K562 (cell line): Measurements from ENCODE around the gene CHRNE. TPM values are rescaled to one million over a fixed set of nuclear protein-coding genes. Genes with fewer than 3 reads are reported as not detected.

Experiments used
- ATAC-seq: fragments of 200-7000 bp; cut with Tn5 transposase; 3 replicates; pipeline ENCODE4 v1.9.1; 2020; ENCODE audit warnings: moderate library complexity
- BruUV-seq: library from RNA; stranded (reverse); fragments of 400-500 nt; replicated peaks from 2 replicates; lab custom pipeline; 2021; lab: Mats Ljungman, UMichigan
- CTCF ChIA-PET: fragments of 300-600 bp; formaldehyde crosslinking; extraction: SDS; loops from one replicate; lab custom pipeline; 2021; ENCODE audit warnings: low intra/inter-chr PET ratio; lab: Yijun Ruan, JAX
- POLR2A ChIA-PET: fragments of 300-600, 350-650 bp; sonication (Branson Sonifier 250); formaldehyde crosslinking; extraction: SDS; loops from one replicate; lab custom pipeline; 2021; ENCODE audit warnings: antibody characterized with exemption, inconsistent platforms; lab: Yijun Ruan, JAX
- DNase-seq, 4 experiments: peaks; one replicate each; pipeline versions ENCODE4 v3.0.0 to v3.0.0-alpha.2; 2011 to 2018; ENCODE audit warnings: low spot score in 3 of 4, mixed read lengths in 3 of 4; ENCODE audit errors: extremely low read depth in 1 of 4
- FAIRE-seq: peaks from 2 replicates; lab custom pipeline; 2011; peaks lifted over from hg19 to GRCh38; lab: Jason Lieb, UNC
- H2AFZ ChIP-seq: 2 replicates; pipeline ENCODE4 v1.6.0; 2011; ENCODE audit warnings: low read depth, low read length, control low read depth, inconsistent platforms
- H3K27ac ChIP-seq: fragments of 200-600 bp; 3 replicates; pipeline ENCODE4 v1.8.0; 2011; ENCODE audit warnings: low read depth, mild to moderate bottlenecking, control low read depth, inconsistent platforms, low read length, moderate library complexity, mixed read lengths; ENCODE audit errors: extremely low read depth
- H3K27me3 ChIP-seq, 2 experiments: fragments of 300-600 bp in 1 of 2; 2 replicates in 1 of 2; 3 replicates in 1 of 2; pipeline versions ENCODE4 v1.6.0 to v1.8.0; 2011; ENCODE audit warnings: inconsistent platforms in 2 of 2, low read length in 2 of 2, mild to moderate bottlenecking in 1 of 2, mixed read lengths in 1 of 2, moderate library complexity in 1 of 2; ENCODE audit not compliant: control insufficient read depth in 2 of 2, insufficient read depth in 2 of 2
- H3K36me3 ChIP-seq: fragments of 300-600 bp; 3 replicates; pipeline ENCODE4 v1.8.0; 2011; ENCODE audit warnings: mild to moderate bottlenecking, low read length, inconsistent platforms; ENCODE audit not compliant: control insufficient read depth, insufficient read depth
- H3K4me1 ChIP-seq, 2 experiments: fragments of 200-600 bp in 1 of 2; replicated peaks in 1 of 2; 2 replicates in 1 of 2; 3 replicates in 1 of 2; pipeline versions ENCODE4 v1.5.1 to v1.8.0; 2011; ENCODE audit warnings: inconsistent platforms in 2 of 2, low read length in 2 of 2, mild to moderate bottlenecking in 1 of 2, mixed read lengths in 1 of 2, moderate library complexity in 1 of 2; ENCODE audit not compliant: control insufficient read depth in 2 of 2, insufficient read depth in 2 of 2
- H3K4me2 ChIP-seq: 2 replicates; pipeline ENCODE4 v1.6.1; 2011; ENCODE audit warnings: low read length, control low read depth, inconsistent platforms, mixed read lengths; ENCODE audit not compliant: insufficient read depth
- H3K4me3 ChIP-seq: fragments of 200-600 bp; sonication (generic), shearing (Covaris generic); 2 replicates; pipeline ENCODE4 v1.5.1; 2016; ENCODE audit warnings: control low read depth, inconsistent platforms
- H3K79me2 ChIP-seq: fragments of 200-600 bp; 3 replicates; pipeline ENCODE4 v1.8.0; 2011; ENCODE audit warnings: low read length, inconsistent platforms; ENCODE audit not compliant: control insufficient read depth, insufficient read depth
- H3K9ac ChIP-seq, 2 experiments: 2 replicates each; pipeline versions ENCODE4 v1.6.0 to v1.6.1; 2011; ENCODE audit warnings: low read depth in 2 of 2, low read length in 2 of 2, control low read depth in 1 of 2, inconsistent platforms in 1 of 2, mild to moderate bottlenecking in 1 of 2, mixed read lengths in 1 of 2; ENCODE audit not compliant: insufficient read depth in 1 of 2
- H3K9me1 ChIP-seq: one replicate; pipeline ENCODE4 v1.6.0; 2011; ENCODE audit warnings: inconsistent platforms, mild to moderate bottlenecking, low read length, moderate library complexity; ENCODE audit not compliant: control insufficient read depth, insufficient read depth
- H3K9me3 ChIP-seq: replicated peaks from 2 replicates; pipeline ENCODE4 v1.5.1; 2011; ENCODE audit warnings: low read depth, low read length, inconsistent platforms; ENCODE audit not compliant: control insufficient read depth, insufficient read depth
- H4K20me1 ChIP-seq: replicated peaks from 2 replicates; pipeline ENCODE4 v1.6.1; 2011; ENCODE audit warnings: low read length, inconsistent platforms, mixed read lengths; ENCODE audit not compliant: control insufficient read depth, insufficient read depth
- CEBPG ChIP-seq, 3 experiments: fragments of 200-800 bp in 1 of 3; sonication (Bioruptor generic) in 1 of 3; sonication (generic) in 1 of 3; formaldehyde crosslinking in 1 of 3; IDR thresholded peaks in 2 of 3; conservative IDR thresholded peaks in 1 of 3; 2 replicates each; pipeline versions ENCODE4 v1.6.1 to v1.8.0; 2016 to 2022; ENCODE audit warnings: missing compliant biosample characterization in 2 of 3, missing genetic modification characterization in 2 of 3, mild to moderate bottlenecking in 1 of 3, missing genetic modification reagents in 1 of 3
- FOS ChIP-seq: IDR thresholded peaks from 3 replicates; pipeline ENCODE4 v1.6.1; 2011; ENCODE audit not compliant: insufficient read length; ENCODE audit errors: extremely low read depth
- L3MBTL2 ChIP-seq: fragments of 450-650 bp; IDR thresholded peaks from 2 replicates; pipeline ENCODE4 v1.6.1; 2016; ENCODE audit warnings: mild to moderate bottlenecking, moderate library complexity
- NR4A1 ChIP-seq, 2 experiments: fragments of 250-450 bp in 1 of 2; fragments of 450-650 bp in 1 of 2; sonication (Bioruptor Pico) in 1 of 2; IDR thresholded peaks; 2 replicates each; pipeline versions ENCODE4 v1.4.0 to v1.6.1; 2016 to 2020; ENCODE audit warnings: mild to moderate bottlenecking in 2 of 2, missing compliant biosample characterization in 1 of 2, missing genetic modification characterization in 1 of 2, moderate library complexity in 1 of 2
- PHF21A ChIP-seq: fragments of 450-650 bp; IDR thresholded peaks from 2 replicates; pipeline ENCODE4 v1.6.1; 2017; ENCODE audit warnings: low read depth, borderline replicate concordance
- RB1 ChIP-seq: fragments of 450-650 bp; IDR thresholded peaks from 2 replicates; pipeline ENCODE4 v1.6.1; 2017; ENCODE audit warnings: low read depth, mild to moderate bottlenecking
- ZNF354B ChIP-seq: fragments of 250-450 bp; sonication (Bioruptor Pico); IDR thresholded peaks from 2 replicates; pipeline ENCODE4 v1.4.0; 2020
- WGBS: fragments of 100-300 bp; shearing (Covaris generic); methylation state at CpG from one replicate; pipeline ENCODE4 v1.1.6; 2016; ENCODE audit warnings: low coverage, mixed read lengths; ENCODE audit not compliant: insufficient coverage; ENCODE audit errors: missing lambda C conversion rate; 5-methylcytosine and 5-hydroxymethylcytosine counted together
- in situ Hi-C: fragments of 300-500 bp; cut with MboI; formaldehyde crosslinking; loops from 4 replicates; pipeline ENCODE4 v1.15.0; 2018; ENCODE audit warnings: inconsistent platforms, mixed read lengths
- intact Hi-C: fragments of 100-400 bp; cut with micrococcal nuclease; formaldehyde crosslinking; loops from 2 replicates; pipeline ENCODE4 v1.14.2; 2022
- polyA plus RNA-seq, 8 experiments: library from polyadenylated mRNA; depleted of rRNA in 4 of 8; stranded (reverse) in 5 of 8; unstranded in 3 of 8; fragments of >200 nt; fragmentation: Nextera tagmentation in 2 of 8; fragmentation: Illumina TruSeq in 1 of 8; extraction: Ambion mirVana in 2 of 8; extraction: Trizol in 1 of 8; gene quantifications; 2 replicates each; pipeline versions ENCODE4 v1.2.1 to v1.2.3, GENCODE V29; 2011 to 2014; ENCODE audit warnings: inconsistent platforms in 1 of 8, missing spikeins in 1 of 8
- total RNA-seq, 7 experiments: library from RNA; depleted of rRNA in 6 of 7; stranded (reverse); fragments of >200 nt in 6 of 7; fragmentation: Illumina TruSeq in 2 of 7; extraction: Trizol in 2 of 7; gene quantifications; 2 replicates each; pipeline versions ENCODE4 v1.2.1 to v1.2.3, GENCODE V29; 2011 to 2021; ENCODE audit warnings: low replicate concordance in 1 of 7

Gene CHRNE
- total and polyA plus RNA-seq, 9 of the 15 experiments (the other 6 are each of a cell fraction or from before 2014, with no cell fraction given): not detected

DNA sequence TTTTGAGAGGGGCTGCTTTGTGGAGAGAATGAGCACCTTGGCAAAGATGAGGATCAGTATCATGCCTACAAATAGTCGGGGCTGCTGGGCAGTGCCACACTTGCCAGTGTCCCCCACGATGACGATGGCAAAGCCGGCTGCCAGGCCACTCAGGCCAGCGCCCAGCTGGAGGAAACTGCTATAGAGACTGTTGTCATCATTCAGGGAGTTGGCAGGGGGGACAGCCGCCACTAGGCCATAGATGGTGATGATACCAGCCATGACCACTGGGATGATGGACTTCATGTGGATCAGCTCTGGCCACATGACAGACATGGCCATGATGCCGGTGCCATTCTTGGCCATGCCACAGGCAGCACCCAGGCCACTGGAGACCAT, 46.0 kb downstream of the CHRNE start:
- DNase-seq: no peak
- Histone ChIP-seq H3K9me1 (no peaks in the 10 kb centered on the region), H3K4me1 (peaks cover 10% of the 10 kb centered on the region in 2 experiments; a peak in 4 of 5 replicates), H3K9ac (no peak overlapping the region), H3K9me3 (no peaks in the 10 kb centered on the region), H3K79me2 (peaks cover 30% of the 10 kb centered on the region; the same call in 2 of the 3 replicates), H3K4me2 (no peak overlapping the region), H3K27ac (no peak overlapping the region), H4K20me1 (peaks cover 5% of the 10 kb centered on the region), H3K36me3 (peaks cover 31% of the 10 kb centered on the region; the same call in 2 of the 3 replicates), H3K4me3 (no peak overlapping the region), H3K27me3 (no peaks in the 10 kb centered on the region), H2AFZ (no peak overlapping the region)
- ChIA-PET POLR2A (interaction anchor here (1.2 kb wide), 1 partner anchor 10 kb away, joined by 3 read pairs; no protein-coding TSS in a partner anchor), CTCF (no interaction called here)
- 94% methylated on average over 7 of the region's 7 CpGs for WGBS
- in situ Hi-C loops: no loop called here
- TF ChIP-seq CEBPG (CRISPR knock-in tag; IDR thresholded peaks at IDR 0.05) (no peak), CEBPG (tag; conservative IDR thresholded peaks at IDR 0.05 in 1 of 2, IDR thresholded peaks at IDR 0.05 in 1 of 2) (no peak), ZNF354B (CRISPR knock-in tag) (no peak), RB1 (no peak), L3MBTL2 (no peak), FOS (no peak), PHF21A (no peak), NR4A1 (CRISPR knock-in tag; IDR thresholded peaks at IDR 0.05) (no peak), NR4A1 (tag; IDR thresholded peaks at IDR 0.05) (no peak)
- ATAC-seq: no peak
- FAIRE-seq: no peak
- intact Hi-C loops: no loop called here
- no TSS peak for BruUV-seq
